Prostate gland (tissue), 2 donors: ENCODE results near the gene RNF14.

Experiments used
- POLR2A ChIP-seq: fragments of 450-650 bp; IDR thresholded peaks from one replicate; pipeline ENCODE4 v1.6.1; 2016; ENCODE audit warnings: antibody characterized with exemption, mild to moderate bottlenecking
- POLR2AphosphoS5 ChIP-seq: sonication (generic); formaldehyde crosslinking; IDR thresholded peaks from one replicate; pipeline ENCODE4 v1.6.1; 2017; ENCODE audit warnings: antibody characterized with exemption
- TF ChIP-seq, protein P1 (sequence below), 4 experiments: fragments of 200-600 bp in 2 of 4; fragments of 450-650 bp in 2 of 4; sonication (generic) in 2 of 4; IDR thresholded peaks; 1 replicate in 3 of 4; 2 replicates in 1 of 4; pipeline ENCODE4 v1.5.1; 2016 to 2019; ENCODE audit warnings: antibody characterized with exemption in 4 of 4, mild to moderate bottlenecking in 2 of 4, moderate library complexity in 2 of 4

DNA sequence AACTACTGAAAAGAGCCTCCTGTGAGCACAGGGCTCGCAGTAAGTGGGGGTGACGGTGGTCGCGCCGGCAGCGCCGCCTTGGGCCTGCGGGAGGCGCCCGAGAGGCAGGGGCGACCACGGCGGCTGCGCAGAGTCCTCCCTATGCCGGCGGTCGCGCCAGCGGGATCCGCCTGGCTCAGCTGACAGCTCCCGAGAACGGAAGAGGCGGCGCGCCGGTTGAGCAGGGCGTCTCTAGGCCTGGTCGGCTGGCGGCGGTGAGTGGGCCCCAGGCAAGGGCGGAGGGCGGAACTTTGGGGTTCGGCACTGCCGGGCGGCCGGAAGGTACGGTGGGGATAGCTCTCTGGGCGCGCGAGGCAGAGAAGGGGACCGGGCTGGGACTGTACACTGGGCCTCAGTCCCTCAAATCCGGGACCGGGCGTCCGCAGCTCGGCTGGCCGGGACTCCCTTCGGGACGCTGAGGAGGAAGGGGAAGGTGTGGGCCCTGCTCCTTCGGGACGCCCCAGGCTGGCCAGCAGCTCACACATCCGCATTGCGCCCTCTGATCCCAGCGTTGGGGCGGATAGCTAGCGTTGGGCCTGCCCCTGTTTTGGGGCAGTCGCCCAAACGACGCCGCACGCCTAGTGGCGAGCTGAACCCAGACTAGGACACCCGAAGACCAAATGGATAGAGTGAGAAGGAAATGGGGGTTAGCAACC lies at the start of gene RNF14:
- TF ChIP-seq, protein P1, sequence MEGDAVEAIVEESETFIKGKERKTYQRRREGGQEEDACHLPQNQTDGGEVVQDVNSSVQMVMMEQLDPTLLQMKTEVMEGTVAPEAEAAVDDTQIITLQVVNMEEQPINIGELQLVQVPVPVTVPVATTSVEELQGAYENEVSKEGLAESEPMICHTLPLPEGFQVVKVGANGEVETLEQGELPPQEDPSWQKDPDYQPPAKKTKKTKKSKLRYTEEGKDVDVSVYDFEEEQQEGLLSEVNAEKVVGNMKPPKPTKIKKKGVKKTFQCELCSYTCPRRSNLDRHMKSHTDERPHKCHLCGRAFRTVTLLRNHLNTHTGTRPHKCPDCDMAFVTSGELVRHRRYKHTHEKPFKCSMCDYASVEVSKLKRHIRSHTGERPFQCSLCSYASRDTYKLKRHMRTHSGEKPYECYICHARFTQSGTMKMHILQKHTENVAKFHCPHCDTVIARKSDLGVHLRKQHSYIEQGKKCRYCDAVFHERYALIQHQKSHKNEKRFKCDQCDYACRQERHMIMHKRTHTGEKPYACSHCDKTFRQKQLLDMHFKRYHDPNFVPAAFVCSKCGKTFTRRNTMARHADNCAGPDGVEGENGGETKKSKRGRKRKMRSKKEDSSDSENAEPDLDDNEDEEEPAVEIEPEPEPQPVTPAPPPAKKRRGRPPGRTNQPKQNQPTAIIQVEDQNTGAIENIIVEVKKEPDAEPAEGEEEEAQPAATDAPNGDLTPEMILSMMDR (IDR thresholded peaks at IDR 0.05) = peak; percentile 81 to 98 (median 94)
- TF ChIP-seq POLR2A (peak; percentile 87), POLR2AphosphoS5 (peak; percentile 92)
